NB4 (cell line): ENCODE results near the gene OTUB1.

Experiments used
- DNase-seq: peaks from one replicate; pipeline ENCODE4 v3.0.0; 2010; ENCODE audit warnings: low read depth
- H3K4me3 ChIP-seq: one replicate; pipeline ENCODE4 v1.5.1; 2011; ENCODE audit warnings: mild to moderate bottlenecking, low read depth, low read length, moderate library complexity
- MAX ChIP-seq: IDR thresholded peaks from 2 replicates; pipeline ENCODE4 v1.6.1; 2011; ENCODE audit warnings: low read depth, low read length
- MYC ChIP-seq: IDR thresholded peaks from 2 replicates; pipeline ENCODE4 v1.6.1; 2011; ENCODE audit warnings: low read depth, low read length
- POLR2A ChIP-seq: IDR thresholded peaks from 2 replicates; pipeline ENCODE4 v1.6.1; 2011; ENCODE audit warnings: mild to moderate bottlenecking; ENCODE audit not compliant: insufficient read length; ENCODE audit errors: extremely low read depth
- TF ChIP-seq, protein P1 (sequence below): IDR thresholded peaks from one replicate; pipeline ENCODE4 v1.5.1; 2012; ENCODE audit warnings: low read depth, low read length

The OTUB1 gene

GRCh38 chr11:63941901-63942300 lies 44.3 kb upstream of the OTUB1 start:
- DNase-seq, result no peak
- H3K4me3 ChIP-seq, result no peak overlapping the region
- TF ChIP-seq POLR2A (no peak), MAX (no peak), MYC (no peak)
- TF ChIP-seq, protein P1, sequence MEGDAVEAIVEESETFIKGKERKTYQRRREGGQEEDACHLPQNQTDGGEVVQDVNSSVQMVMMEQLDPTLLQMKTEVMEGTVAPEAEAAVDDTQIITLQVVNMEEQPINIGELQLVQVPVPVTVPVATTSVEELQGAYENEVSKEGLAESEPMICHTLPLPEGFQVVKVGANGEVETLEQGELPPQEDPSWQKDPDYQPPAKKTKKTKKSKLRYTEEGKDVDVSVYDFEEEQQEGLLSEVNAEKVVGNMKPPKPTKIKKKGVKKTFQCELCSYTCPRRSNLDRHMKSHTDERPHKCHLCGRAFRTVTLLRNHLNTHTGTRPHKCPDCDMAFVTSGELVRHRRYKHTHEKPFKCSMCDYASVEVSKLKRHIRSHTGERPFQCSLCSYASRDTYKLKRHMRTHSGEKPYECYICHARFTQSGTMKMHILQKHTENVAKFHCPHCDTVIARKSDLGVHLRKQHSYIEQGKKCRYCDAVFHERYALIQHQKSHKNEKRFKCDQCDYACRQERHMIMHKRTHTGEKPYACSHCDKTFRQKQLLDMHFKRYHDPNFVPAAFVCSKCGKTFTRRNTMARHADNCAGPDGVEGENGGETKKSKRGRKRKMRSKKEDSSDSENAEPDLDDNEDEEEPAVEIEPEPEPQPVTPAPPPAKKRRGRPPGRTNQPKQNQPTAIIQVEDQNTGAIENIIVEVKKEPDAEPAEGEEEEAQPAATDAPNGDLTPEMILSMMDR, result no peak

DNA sequence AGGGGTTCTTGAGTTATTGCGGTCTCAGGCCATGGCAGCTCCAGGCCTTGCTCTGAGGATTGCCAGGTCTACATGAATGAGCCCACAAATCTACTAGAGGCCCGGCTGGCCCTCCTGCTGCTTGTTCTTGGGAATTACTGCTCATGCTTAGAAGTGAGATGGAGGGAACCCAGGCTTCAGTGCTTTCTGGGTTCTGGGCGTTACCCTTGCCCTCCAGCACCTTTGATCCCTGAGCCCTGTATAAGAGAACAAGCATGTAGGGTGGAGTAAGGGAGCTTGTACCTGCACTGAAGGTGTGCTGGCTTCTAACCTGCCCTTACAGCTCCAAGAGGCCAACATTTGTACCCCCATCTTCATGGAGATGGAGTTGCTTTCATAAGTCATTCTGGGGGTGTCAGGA lies 43.4 kb upstream of the OTUB1 start:
- no peak overlapping the region for H3K4me3 ChIP-seq
- no peak for DNase-seq
- TF ChIP-seq MYC (no peak), MAX (no peak), POLR2A (no peak)
- TF ChIP-seq, protein P1, result no peak

DNA sequence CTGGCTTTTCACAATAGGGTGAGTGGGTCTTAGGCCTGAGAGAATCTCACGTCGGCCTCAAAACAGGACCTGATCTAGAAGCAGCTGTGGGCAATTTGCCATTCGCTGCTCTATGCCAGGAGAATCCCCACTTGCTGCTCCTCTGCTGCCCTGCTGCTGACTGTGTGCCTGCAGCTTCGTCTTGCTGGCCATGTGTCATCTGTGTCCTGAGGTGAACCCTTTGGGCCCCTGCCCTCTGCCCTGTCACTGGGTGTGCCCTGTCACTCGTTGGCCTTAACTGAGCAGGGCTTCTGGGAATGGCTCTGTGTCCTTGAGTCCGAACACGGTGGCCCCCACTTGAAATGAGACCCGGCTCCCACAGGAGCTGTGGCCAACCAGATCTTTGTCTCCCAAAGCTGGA lies 41.3 kb upstream of the OTUB1 start:
- DNase-seq, result no peak

DNA sequence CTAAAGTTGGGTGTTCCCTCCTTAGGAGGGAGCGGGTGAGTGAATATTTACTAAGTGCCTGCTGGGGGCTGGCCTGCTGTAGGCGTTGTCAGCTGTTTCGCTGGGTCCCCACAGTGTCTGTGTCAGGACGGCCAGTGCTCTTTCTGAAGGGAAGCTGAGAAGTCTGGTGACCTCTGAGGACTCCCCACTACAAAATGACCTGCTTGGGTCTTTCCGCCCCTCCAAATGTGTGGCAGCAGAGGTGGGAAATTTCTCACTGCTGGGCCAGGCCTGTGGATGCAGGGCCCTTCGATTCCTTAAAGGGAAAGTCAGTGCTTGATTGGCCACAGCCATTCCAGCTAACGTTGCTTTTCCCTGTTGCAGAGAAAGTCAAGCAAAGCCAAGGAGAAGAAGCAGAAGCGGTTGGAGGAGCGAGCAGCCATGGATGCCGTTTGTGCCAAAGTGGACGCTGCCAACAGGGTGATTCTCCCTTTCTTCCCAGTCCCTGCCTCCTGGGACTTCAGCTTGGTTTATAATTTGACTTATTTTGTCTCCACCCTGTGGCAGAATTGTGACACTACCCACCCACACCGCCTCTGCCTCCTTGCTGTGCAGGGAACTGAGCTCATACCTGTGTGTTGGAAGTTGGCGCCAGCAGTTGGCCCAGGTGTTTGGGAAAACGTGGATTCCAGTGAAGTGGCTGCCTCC lies 40.6 kb upstream of the OTUB1 start:
- H3K4me3 ChIP-seq, result no peak overlapping the region
- peak; percentile 76 for DNase-seq
- TF ChIP-seq, protein P1, result peak; percentile 67
- TF ChIP-seq POLR2A (no peak), MYC (no peak)

More for the DNA sequence above, 41.3 kb upstream of the OTUB1 start:
- no peak overlapping the region for H3K4me3 ChIP-seq
- TF ChIP-seq MAX, result no peak
- TF ChIP-seq MYC, result no peak
- no peak for TF ChIP-seq POLR2A
- TF ChIP-seq, protein P1, result no peak

- TF ChIP-seq MYC (peak; percentile 83), MAX (peak; percentile 65), POLR2A (no peak)
- TF ChIP-seq, protein P1, result no peak
- H3K4me3 ChIP-seq, result no peak overlapping the region
- DNase-seq, result peak; percentile 92
Observed at GRCh38 chr11:63951779-63952536, 34.3 kb upstream of the OTUB1 start.
